Measurements from ENCODE around the gene RAC2. TPM values are rescaled to one million over a fixed set of nuclear protein-coding genes. Genes with fewer than 3 reads are reported as not detected.
"Not testable (repeated sequence)": the region's sequence is repeated elsewhere in the genome, so short reads cannot be mapped to it uniquely, and the experiment has no call there.

The RAC2 gene
- total RNA-seq, 2 donors from 2014 or later, result 27.4 to 27.6 TPM

GRCh38 chr22:37254209-37254866, 10.3 kb upstream of the RAC2 start:
- Histone ChIP-seq H3K4me3 (no peak overlapping the region), H3K4me1 (no peaks in the 10 kb centered on the region), H3K36me3 (no peaks in the 10 kb centered on the region), H3K9ac (ENCODE audit: low read depth in 2 of 2, low read length in 2 of 2) (no peak overlapping the region), H3K9me3 (no peaks in the 10 kb centered on the region), H3K27me3 (no peaks in the 10 kb centered on the region), H3K27ac (no peak overlapping the region)
- intact Hi-C loops (cut with DNase I), result no loop called here
- no peak for DNase-seq
- TF ChIP-seq, protein P1, sequence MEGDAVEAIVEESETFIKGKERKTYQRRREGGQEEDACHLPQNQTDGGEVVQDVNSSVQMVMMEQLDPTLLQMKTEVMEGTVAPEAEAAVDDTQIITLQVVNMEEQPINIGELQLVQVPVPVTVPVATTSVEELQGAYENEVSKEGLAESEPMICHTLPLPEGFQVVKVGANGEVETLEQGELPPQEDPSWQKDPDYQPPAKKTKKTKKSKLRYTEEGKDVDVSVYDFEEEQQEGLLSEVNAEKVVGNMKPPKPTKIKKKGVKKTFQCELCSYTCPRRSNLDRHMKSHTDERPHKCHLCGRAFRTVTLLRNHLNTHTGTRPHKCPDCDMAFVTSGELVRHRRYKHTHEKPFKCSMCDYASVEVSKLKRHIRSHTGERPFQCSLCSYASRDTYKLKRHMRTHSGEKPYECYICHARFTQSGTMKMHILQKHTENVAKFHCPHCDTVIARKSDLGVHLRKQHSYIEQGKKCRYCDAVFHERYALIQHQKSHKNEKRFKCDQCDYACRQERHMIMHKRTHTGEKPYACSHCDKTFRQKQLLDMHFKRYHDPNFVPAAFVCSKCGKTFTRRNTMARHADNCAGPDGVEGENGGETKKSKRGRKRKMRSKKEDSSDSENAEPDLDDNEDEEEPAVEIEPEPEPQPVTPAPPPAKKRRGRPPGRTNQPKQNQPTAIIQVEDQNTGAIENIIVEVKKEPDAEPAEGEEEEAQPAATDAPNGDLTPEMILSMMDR (IDR thresholded peaks at IDR 0.05), result no peak

GRCh38 chr22:37253126-37253660, 9.1 kb upstream of the RAC2 start:
- DNase-seq, result no peak
- Histone ChIP-seq H3K27me3 (no peaks in the 10 kb centered on the region), H3K27ac (no peak overlapping the region), H3K36me3 (no peaks in the 10 kb centered on the region), H3K4me3 (no peak overlapping the region), H3K9me3 (no peaks in the 10 kb centered on the region), H3K4me1 (no peaks in the 10 kb centered on the region), H3K9ac (ENCODE audit: low read depth in 2 of 2, low read length in 2 of 2) (no peak overlapping the region)
- intact Hi-C loops (cut with DNase I), result no loop called here
- TF ChIP-seq, protein P1 (IDR thresholded peaks at IDR 0.05), result no peak

DNA sequence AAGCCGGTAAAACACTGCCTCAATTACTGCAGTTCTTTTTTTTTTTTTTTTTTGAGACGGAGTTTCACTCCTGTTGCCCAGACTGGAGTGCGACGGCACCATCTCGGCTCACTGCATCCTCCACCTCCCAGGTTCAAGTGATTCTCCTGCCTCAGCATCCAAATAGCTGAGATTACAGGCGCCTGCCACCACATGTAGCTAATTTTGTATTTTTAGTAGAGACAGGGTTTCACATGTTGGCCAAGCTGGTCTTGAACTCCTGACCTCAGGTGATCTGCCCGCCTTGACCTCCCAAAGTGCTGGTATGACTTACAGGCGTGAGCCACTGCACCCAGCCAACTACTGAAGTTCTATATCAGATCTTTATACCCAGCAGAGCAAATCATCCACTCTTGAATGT, 7.8 kb upstream of the RAC2 start:
- H3K4me3 ChIP-seq; H3K9ac ChIP-seq (ENCODE audit: low read depth in 2 of 2, low read length in 2 of 2); DNase-seq; H3K27me3 ChIP-seq; H3K27ac ChIP-seq; H3K4me1 ChIP-seq; intact Hi-C loops (cut with DNase I); H3K9me3 ChIP-seq; H3K36me3 ChIP-seq: not testable (repeated sequence)

DNA sequence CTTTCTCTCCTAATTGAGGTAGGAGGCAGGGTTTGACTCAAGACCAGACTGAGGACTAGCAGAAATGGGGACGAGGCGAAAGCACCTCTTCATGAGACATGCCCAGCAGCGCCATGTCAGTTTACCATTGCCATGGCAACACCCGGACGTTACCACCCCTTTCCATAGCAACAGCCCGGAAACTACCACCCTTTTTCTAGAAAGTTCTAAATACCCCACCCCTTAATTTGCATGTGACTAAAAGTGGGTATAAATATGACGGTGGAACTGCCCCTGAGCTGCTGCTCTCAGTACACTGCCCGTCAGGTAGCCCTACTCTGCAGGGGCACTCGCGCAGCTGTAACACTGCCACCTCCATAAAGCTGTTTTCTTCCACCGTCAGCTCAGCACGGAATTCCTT, 5.9 kb upstream of the RAC2 start:
- no peaks in the 10 kb centered on the region for H3K9me3 ChIP-seq
- no peaks in the 10 kb centered on the region for H3K36me3 ChIP-seq
- no peak overlapping the region for H3K27ac ChIP-seq
- H3K4me1 ChIP-seq, result no peaks in the 10 kb centered on the region
- no peak for DNase-seq
- TF ChIP-seq, protein P1 (IDR thresholded peaks at IDR 0.05), result no peak
- H3K4me3 ChIP-seq, result no peak overlapping the region
- no peaks in the 10 kb centered on the region for H3K27me3 ChIP-seq
- no peak overlapping the region for H3K9ac ChIP-seq (ENCODE audit: low read depth in 2 of 2, low read length in 2 of 2)
- intact Hi-C loops (cut with DNase I), result no loop called here

DNA sequence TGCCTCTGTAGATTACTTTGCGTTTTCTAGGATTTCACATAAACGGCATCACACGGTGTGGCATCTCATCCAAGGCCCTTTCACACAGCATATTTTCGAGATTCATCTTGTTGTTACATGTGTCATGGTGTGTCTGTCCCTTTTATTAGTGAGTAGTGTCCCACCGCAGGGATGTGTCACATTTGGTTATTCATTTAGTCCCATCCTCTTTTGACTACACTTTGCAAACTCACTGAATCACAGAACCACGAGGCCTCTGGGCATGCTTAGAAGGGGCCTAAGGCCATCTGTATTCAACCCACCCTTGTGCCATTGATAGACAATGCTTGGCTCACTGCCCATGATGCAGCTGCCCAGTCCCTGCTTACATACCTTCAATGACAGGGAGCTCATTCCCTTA, 4.2 kb upstream of the RAC2 start:
- no peaks in the 10 kb centered on the region for H3K36me3 ChIP-seq
- DNase-seq, result no peak
- no peak overlapping the region for H3K27ac ChIP-seq
- no peaks in the 10 kb centered on the region for H3K27me3 ChIP-seq
- H3K9me3 ChIP-seq, result no peaks in the 10 kb centered on the region
- intact Hi-C loops (cut with DNase I), result no loop called here
- H3K9ac ChIP-seq (ENCODE audit: low read depth in 2 of 2, low read length in 2 of 2), result no peak overlapping the region
- no peak overlapping the region for H3K4me3 ChIP-seq
- TF ChIP-seq, protein P1 (IDR thresholded peaks at IDR 0.05), result no peak
- H3K4me1 ChIP-seq, result no peaks in the 10 kb centered on the region

- TF ChIP-seq, protein P1 (IDR thresholded peaks at IDR 0.05), result no peak
- Histone ChIP-seq H3K9me3 (no peaks in the 10 kb centered on the region), H3K27ac (peak overlapping the region; percentile 70), H3K4me1 (no peaks in the 10 kb centered on the region), H3K4me3 (no peak overlapping the region), H3K9ac (ENCODE audit: low read depth in 2 of 2, low read length in 2 of 2) (no peak overlapping the region), H3K27me3 (no peaks in the 10 kb centered on the region), H3K36me3 (no peaks in the 10 kb centered on the region)
- intact Hi-C loops (cut with DNase I), result no loop called here
- no peak for DNase-seq
These were observed 1.7 kb upstream of the RAC2 start for GRCh38 chr22:37245740-37246139.

Measured in colonic mucosa (tissue), 4 donors.